Glutamatergic neuron (in vitro differentiated cells): Measurements from ENCODE around the gene XPOT. TPM values are rescaled to one million over a fixed set of nuclear protein-coding genes. Genes with fewer than 3 reads are reported as not detected.

ENCODE experiments used
- DNase-seq: peaks from one replicate; pipeline ENCODE4 v3.0.0; 2022
- H3K27ac Mint-ChIP-seq: one replicate; pipeline ENCODE4 v1.8.0; 2020; ENCODE audit warnings: mild to moderate bottlenecking, mixed read lengths, inconsistent platforms; ENCODE audit not compliant: unreplicated experiment
- H3K27me3 Mint-ChIP-seq: one replicate; pipeline ENCODE4 v1.8.0; 2020; ENCODE audit warnings: mild to moderate bottlenecking, moderate library complexity, mixed read lengths, inconsistent platforms; ENCODE audit not compliant: unreplicated experiment
- H3K36me3 Mint-ChIP-seq: one replicate; pipeline ENCODE4 v1.8.0; 2020; ENCODE audit warnings: mild to moderate bottlenecking, mixed read lengths, inconsistent platforms; ENCODE audit not compliant: unreplicated experiment
- H3K4me1 Mint-ChIP-seq: one replicate; pipeline ENCODE4 v1.8.0; 2020; ENCODE audit warnings: mild to moderate bottlenecking, low read depth, mixed read lengths, inconsistent platforms; ENCODE audit not compliant: unreplicated experiment
- H3K4me3 Mint-ChIP-seq: one replicate; pipeline ENCODE4 v1.8.0; 2020; ENCODE audit warnings: mild to moderate bottlenecking, mixed read lengths, inconsistent platforms; ENCODE audit not compliant: unreplicated experiment
- H3K9me3 Mint-ChIP-seq: one replicate; pipeline ENCODE4 v1.8.0; 2020; ENCODE audit warnings: mild to moderate bottlenecking, moderate library complexity, mixed read lengths, inconsistent platforms; ENCODE audit not compliant: unreplicated experiment
- CTCF ChIP-seq: fragments of 200-600 bp; sonication (generic); IDR thresholded peaks from one replicate; pipeline ENCODE4 v1.5.0; 2021; ENCODE audit not compliant: partially characterized antibody, unreplicated experiment
- total RNA-seq: library from RNA; stranded (reverse); fragmentation: NEBNext Ultra II Directional; extraction: Animal tissue kit (Norgen Biotek cat#: 25700); gene quantifications from one replicate; pipeline ENCODE4 v1.2.1, GENCODE V29; 2021; ENCODE audit not compliant: unreplicated experiment

The XPOT gene
- total RNA-seq, 1 donor from 2014 or later = 108 TPM

DNA sequence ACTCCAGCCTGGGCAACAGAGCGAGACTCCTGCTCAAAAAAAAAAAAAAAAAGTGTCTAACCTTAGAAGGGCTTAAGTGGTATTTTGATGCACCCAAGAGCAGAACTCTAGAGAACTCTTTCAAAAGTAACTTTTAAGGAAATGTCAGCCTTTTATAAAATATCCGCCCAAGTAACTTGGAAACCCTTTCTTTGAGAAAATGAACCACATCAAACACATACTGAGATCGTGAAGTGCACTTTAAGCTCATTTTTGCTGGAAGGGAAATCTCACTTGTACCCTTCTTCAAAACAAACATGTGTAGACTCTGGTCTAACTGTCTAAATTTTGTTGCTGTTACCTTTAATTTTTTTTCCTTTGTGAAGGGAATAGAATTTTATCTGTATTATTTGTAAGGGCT, 19.2 kb upstream of the XPOT start:
- no peak for TF ChIP-seq CTCF
- H3K4me3 Mint-ChIP-seq = no peak overlapping the region
- no peaks in the 10 kb centered on the region for H3K4me1 Mint-ChIP-seq
- H3K27me3 Mint-ChIP-seq = no peaks in the 10 kb centered on the region
- no peak for DNase-seq
- H3K27ac Mint-ChIP-seq = no peak overlapping the region
- H3K9me3 Mint-ChIP-seq = peaks cover 1% of the 10 kb centered on the region
- peaks cover 5% of the 10 kb centered on the region for H3K36me3 Mint-ChIP-seq

DNA sequence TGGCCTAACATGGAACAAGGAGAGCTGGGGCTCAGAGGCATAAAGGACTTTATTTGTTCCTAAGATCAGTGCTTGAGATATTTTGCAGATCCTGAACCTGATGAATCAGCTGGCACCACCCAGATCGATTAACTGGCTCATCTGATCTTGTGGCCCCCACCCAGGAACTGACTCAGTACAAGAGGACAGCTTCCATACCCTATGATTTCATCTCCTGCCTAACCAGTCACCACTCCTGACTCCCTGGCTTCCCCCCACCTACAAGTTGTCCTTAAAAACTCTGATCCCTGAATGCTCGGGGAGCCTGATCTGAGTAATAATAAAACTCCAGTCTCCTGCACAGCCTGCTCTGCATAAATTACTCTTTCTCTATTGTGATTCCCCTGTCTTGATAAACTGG, 18.7 kb upstream of the XPOT start:
- no peak for TF ChIP-seq CTCF
- Mint-ChIP-seq H3K4me3 (no peak overlapping the region), H3K36me3 (peaks cover 2% of the 10 kb centered on the region), H3K9me3 (peaks cover 1% of the 10 kb centered on the region), H3K27ac (no peak overlapping the region), H3K27me3 (no peaks in the 10 kb centered on the region), H3K4me1 (no peaks in the 10 kb centered on the region)
- DNase-seq = no peak

GRCh38 chr12:64387197-64387816, 16.9 kb upstream of the XPOT start:
- TF ChIP-seq CTCF = no peak
- Mint-ChIP-seq H3K4me1 (no peaks in the 10 kb centered on the region), H3K27me3 (no peaks in the 10 kb centered on the region), H3K27ac (no peak overlapping the region), H3K9me3 (peaks cover 1% of the 10 kb centered on the region), H3K36me3 (no peaks in the 10 kb centered on the region), H3K4me3 (no peak overlapping the region)
- DNase-seq = no peak

GRCh38 chr12:64389154-64389553, 15.0 kb upstream of the XPOT start:
- Mint-ChIP-seq H3K36me3 (no peaks in the 10 kb centered on the region), H3K27ac (no peak overlapping the region), H3K4me3 (no peak overlapping the region), H3K4me1 (no peaks in the 10 kb centered on the region), H3K9me3 (peaks cover 1% of the 10 kb centered on the region), H3K27me3 (no peaks in the 10 kb centered on the region)
- TF ChIP-seq CTCF = no peak
- DNase-seq = no peak

GRCh38 chr12:64390275-64390851, 13.8 kb upstream of the XPOT start, which contains the start of gene C12orf56:
TSS of gene C12orf56 (minus strand) at chr12:64390758. CDS start at chr12:64390565, 193 bp downstream.
- H3K27me3 Mint-ChIP-seq = no peaks in the 10 kb centered on the region
- H3K27ac Mint-ChIP-seq = no peak within 1 kb of the TSS
- peak; percentile 62 for DNase-seq
- H3K9me3 Mint-ChIP-seq = peaks cover 1% of the 10 kb centered on the region
- H3K36me3 Mint-ChIP-seq = no peaks in the 10 kb centered on the region
- H3K4me1 Mint-ChIP-seq = no peaks in the 10 kb centered on the region
- no peak for TF ChIP-seq CTCF
- peak within 1 kb of the TSS; percentile 85 for H3K4me3 Mint-ChIP-seq
